Activated CD4-positive, alpha-beta T cell treated with anti-CD3 and anti-CD28 coated beads for 36 hours (primary cell): ENCODE measurements around the gene HEPH. TPM values are rescaled to one million over a fixed set of nuclear protein-coding genes. Genes with fewer than 3 reads are reported as not detected.
"Not testable (repeated sequence)": the region's sequence is repeated elsewhere in the genome, so short reads cannot be mapped to it uniquely, and the experiment has no call there.

ENCODE experiments used
- ATAC-seq: fragments of 200-7000 bp; cut with Tn5 transposase; one replicate; pipeline ENCODE4 v1.10.0; 2021; ENCODE audit warnings: mild to moderate bottlenecking, moderate library complexity
- CTCF ChIA-PET: fragments of 350-600 bp; sonication (Branson Sonifier 250); formaldehyde crosslinking; loops from one replicate; lab custom pipeline; 2021; ENCODE audit warnings: antibody characterized with exemption; lab: Charles Lee
- POLR2A ChIA-PET: fragments of 350-600 bp; sonication (Branson Sonifier 250); formaldehyde crosslinking; loops from one replicate; lab custom pipeline; 2021; ENCODE audit warnings: antibody characterized with exemption, inconsistent platforms; lab: Charles Lee
- DNase-seq: peaks from one replicate; pipeline ENCODE4 v3.0.0-alpha.2; 2020
- H3K27ac Mint-ChIP-seq: one replicate; pipeline ENCODE4 v1.8.0; 2021; ENCODE audit warnings: mixed read lengths
- H3K27me3 Mint-ChIP-seq: one replicate; pipeline ENCODE4 v1.8.0; 2021; ENCODE audit warnings: mixed read lengths
- H3K36me3 Mint-ChIP-seq: one replicate; pipeline ENCODE4 v1.8.0; 2021; ENCODE audit warnings: low read depth, mixed read lengths
- H3K4me1 Mint-ChIP-seq: one replicate; pipeline ENCODE4 v1.8.0; 2021; ENCODE audit warnings: mixed read lengths
- H3K4me3 Mint-ChIP-seq: one replicate; pipeline ENCODE4 v1.8.0; 2021; ENCODE audit warnings: mild to moderate bottlenecking, moderate library complexity, mixed read lengths
- H3K9me3 Mint-ChIP-seq: one replicate; pipeline ENCODE4 v1.8.0; 2021; ENCODE audit warnings: low read depth, mixed read lengths
- intact Hi-C, 2 experiments: fragments of 100-400 bp; cut with DNase I in 1 of 2; cut with micrococcal nuclease in 1 of 2; formaldehyde crosslinking; loops; one replicate each; pipeline versions ENCODE4 v1.14.2 to v1.15.1; 2022 to 2024; cut with DNase I, micrococcal nuclease
- total RNA-seq, 2 experiments: library from RNA; stranded (reverse); gene quantifications; one replicate each; pipeline ENCODE4 v1.2.3, GENCODE V29; 2021

HEPH gene, protein sequence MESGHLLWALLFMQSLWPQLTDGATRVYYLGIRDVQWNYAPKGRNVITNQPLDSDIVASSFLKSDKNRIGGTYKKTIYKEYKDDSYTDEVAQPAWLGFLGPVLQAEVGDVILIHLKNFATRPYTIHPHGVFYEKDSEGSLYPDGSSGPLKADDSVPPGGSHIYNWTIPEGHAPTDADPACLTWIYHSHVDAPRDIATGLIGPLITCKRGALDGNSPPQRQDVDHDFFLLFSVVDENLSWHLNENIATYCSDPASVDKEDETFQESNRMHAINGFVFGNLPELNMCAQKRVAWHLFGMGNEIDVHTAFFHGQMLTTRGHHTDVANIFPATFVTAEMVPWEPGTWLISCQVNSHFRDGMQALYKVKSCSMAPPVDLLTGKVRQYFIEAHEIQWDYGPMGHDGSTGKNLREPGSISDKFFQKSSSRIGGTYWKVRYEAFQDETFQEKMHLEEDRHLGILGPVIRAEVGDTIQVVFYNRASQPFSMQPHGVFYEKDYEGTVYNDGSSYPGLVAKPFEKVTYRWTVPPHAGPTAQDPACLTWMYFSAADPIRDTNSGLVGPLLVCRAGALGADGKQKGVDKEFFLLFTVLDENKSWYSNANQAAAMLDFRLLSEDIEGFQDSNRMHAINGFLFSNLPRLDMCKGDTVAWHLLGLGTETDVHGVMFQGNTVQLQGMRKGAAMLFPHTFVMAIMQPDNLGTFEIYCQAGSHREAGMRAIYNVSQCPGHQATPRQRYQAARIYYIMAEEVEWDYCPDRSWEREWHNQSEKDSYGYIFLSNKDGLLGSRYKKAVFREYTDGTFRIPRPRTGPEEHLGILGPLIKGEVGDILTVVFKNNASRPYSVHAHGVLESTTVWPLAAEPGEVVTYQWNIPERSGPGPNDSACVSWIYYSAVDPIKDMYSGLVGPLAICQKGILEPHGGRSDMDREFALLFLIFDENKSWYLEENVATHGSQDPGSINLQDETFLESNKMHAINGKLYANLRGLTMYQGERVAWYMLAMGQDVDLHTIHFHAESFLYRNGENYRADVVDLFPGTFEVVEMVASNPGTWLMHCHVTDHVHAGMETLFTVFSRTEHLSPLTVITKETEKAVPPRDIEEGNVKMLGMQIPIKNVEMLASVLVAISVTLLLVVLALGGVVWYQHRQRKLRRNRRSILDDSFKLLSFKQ
- not detected for total RNA-seq

DNA sequence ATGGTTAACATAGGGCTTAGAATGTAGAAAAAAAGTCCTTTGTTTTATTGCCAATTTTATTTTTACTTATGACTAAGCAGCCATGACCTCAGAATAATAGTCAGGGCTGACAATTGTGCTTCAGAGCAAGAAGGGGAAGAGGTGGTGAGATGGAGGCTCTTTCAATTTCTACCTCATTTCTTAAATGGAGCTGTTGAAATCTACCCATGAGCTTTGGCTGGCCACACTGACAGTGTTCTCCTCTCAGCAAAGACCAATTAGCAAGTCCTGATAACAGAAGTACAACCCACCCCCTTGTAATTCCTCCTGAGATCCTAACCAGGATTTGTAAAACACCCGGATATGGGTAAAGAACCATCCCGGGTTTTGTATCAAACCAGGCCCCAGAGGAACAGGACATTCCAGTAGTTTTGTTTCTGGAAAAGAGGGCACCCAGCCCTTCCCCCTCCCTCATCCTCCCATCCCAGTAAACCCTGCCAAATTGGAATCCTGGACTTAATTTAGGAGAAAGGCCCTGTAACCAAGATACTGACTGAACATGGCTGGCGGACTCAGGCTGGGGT, at the start of gene HEPH:
TSS of gene HEPH (plus strand) at position 399 of the 563 bp plus-strand sequence. CDS start 6,324 bp downstream, outside the sequence.
- no peak within 1 kb of the TSS for H3K4me3 Mint-ChIP-seq
- no peaks in the 10 kb centered on the region for H3K27me3 Mint-ChIP-seq
- CTCF ChIA-PET = no interaction called here
- H3K27ac Mint-ChIP-seq = no peak within 1 kb of the TSS
- intact Hi-C loops = no loop called here
- H3K36me3 Mint-ChIP-seq = no peaks in the 10 kb centered on the region
- no peak for ATAC-seq
- no peak for DNase-seq
- H3K9me3 Mint-ChIP-seq = no peaks in the 10 kb centered on the region
- POLR2A ChIA-PET = no interaction called here
- no peaks in the 10 kb centered on the region for H3K4me1 Mint-ChIP-seq

DNA sequence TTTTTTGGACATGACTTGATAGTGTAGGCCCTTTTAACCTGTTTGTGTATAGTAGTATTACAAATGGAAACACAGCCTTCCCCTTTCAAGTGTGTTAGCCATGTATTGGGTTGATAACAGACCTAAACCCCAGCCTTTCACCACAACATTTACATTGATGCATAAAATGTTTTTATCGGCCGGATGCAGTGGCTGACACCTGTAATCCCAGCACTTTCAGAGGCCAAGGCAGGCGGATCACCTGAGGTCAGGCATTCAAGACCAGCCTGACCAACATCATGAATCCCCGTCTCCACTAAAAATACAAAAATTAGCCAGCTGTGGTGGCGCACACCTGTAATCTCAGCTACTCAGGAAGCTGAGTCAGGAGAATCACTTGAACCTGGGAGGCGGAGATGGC, 45.3 kb upstream of the HEPH start:
- intact Hi-C loops, H3K4me1 Mint-ChIP-seq, H3K4me3 Mint-ChIP-seq, H3K27ac Mint-ChIP-seq, DNase-seq, POLR2A ChIA-PET, H3K9me3 Mint-ChIP-seq, H3K36me3 Mint-ChIP-seq, H3K27me3 Mint-ChIP-seq, ATAC-seq, CTCF ChIA-PET: not testable (repeated sequence)

DNA sequence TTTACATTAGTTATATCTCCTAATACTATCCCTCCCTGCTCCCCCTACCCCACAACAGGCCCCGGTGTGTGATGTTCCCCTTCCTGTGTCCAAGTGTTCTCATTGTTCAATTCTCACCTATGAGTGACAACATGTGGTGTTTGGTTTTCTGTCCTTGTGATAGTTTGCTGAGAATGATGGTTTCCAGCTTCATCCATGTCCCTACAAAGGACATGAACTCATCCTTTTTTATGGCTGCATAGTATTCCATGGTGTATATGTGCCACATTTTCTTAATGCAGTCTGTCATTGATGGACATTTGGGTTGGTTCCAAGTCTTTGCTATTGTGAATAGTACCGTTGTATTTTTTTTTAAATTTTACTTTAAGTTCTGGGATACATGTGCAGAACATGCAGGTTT, 42.7 kb upstream of the HEPH start:
- H3K9me3 Mint-ChIP-seq = peaks cover 10% of the 10 kb centered on the region
- intact Hi-C loops, H3K36me3 Mint-ChIP-seq, CTCF ChIA-PET, DNase-seq, H3K4me3 Mint-ChIP-seq, H3K27me3 Mint-ChIP-seq, H3K4me1 Mint-ChIP-seq, POLR2A ChIA-PET, ATAC-seq, H3K27ac Mint-ChIP-seq: not testable (repeated sequence)

DNA sequence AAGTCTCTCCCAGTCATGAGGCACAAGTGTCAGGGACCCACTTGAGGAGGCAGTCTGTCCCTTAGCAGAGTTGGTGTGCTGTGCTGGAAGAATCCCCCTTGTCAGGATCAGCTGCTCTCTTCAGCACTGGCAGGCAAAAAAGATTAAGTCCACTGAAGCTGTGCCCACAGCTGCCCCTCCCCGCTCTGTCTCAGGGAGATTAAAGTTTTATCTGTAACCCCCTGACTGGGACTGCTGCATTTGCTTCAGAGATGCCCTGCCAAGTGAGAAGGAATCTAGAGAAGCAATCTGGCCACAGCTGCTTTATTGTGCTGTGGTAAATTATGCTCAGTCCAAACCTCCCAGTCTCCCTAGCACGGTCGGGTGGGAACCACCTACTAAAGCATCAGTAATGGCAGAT, 37.4 kb upstream of the HEPH start:
- no peak overlapping the region for H3K4me3 Mint-ChIP-seq
- peaks cover 10% of the 10 kb centered on the region for H3K9me3 Mint-ChIP-seq
- no peaks in the 10 kb centered on the region for H3K36me3 Mint-ChIP-seq
- no peaks in the 10 kb centered on the region for H3K4me1 Mint-ChIP-seq
- intact Hi-C loops = no loop called here
- DNase-seq = no peak
- H3K27me3 Mint-ChIP-seq = no peaks in the 10 kb centered on the region
- H3K27ac Mint-ChIP-seq = no peak overlapping the region
- ATAC-seq = no peak
- POLR2A ChIA-PET = no interaction called here
- CTCF ChIA-PET = no interaction called here

DNA sequence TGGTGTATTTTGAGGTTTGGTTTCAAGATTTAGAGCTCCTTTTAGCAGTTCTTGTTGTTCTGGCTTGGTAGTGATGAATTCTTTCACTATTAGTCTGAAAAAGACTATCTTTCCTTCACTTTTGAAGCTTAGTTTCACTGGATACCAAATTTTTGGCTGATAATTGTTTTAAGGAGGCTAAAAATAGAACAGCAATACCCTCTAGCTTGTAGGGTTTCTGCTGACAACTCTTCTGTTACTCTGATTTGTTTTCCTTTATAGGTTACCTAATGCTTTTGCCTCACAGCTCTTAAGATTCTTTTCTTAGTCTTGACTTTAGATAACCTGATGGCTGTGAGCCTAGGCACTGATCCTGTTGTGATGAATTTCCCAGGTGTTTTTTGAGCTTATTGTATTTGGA, 33.6 kb upstream of the HEPH start:
- Mint-ChIP-seq H3K36me3 (no peaks in the 10 kb centered on the region), H3K27me3 (no peaks in the 10 kb centered on the region), H3K4me3 (no peak overlapping the region), H3K4me1 (no peaks in the 10 kb centered on the region), H3K9me3 (peaks cover 3% of the 10 kb centered on the region), H3K27ac (no peak overlapping the region)
- ATAC-seq = no peak
- DNase-seq = no peak
- ChIA-PET CTCF (no interaction called here), POLR2A (interaction anchor here (0.6 kb wide), 1 partner anchor 10 kb away, joined by 5 read pairs; no protein-coding TSS in a partner anchor)
- intact Hi-C loops = no loop called here

DNA sequence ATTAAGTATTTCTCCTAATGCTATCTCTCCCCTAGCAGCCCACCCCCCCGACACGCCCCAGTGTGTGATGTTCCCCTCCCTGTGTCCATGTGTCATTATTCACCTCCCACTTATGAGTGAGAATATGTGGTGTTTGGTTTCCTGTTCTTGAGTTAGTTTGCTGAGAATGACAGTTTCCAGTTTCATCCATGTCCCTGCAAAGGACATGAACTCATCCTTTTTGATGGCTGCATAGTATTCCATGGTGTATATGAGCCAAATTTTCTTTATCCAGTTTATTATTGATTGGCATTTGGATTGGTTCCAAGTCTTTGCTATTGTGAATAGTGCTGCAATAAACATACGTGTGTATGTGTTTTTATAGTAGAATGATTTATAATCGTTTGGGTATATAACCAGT, 28.8 kb upstream of the HEPH start:
- H3K27ac Mint-ChIP-seq, intact Hi-C loops, H3K4me1 Mint-ChIP-seq, H3K4me3 Mint-ChIP-seq, H3K27me3 Mint-ChIP-seq, CTCF ChIA-PET, H3K9me3 Mint-ChIP-seq, H3K36me3 Mint-ChIP-seq, DNase-seq, ATAC-seq, POLR2A ChIA-PET: not testable (repeated sequence)

DNA sequence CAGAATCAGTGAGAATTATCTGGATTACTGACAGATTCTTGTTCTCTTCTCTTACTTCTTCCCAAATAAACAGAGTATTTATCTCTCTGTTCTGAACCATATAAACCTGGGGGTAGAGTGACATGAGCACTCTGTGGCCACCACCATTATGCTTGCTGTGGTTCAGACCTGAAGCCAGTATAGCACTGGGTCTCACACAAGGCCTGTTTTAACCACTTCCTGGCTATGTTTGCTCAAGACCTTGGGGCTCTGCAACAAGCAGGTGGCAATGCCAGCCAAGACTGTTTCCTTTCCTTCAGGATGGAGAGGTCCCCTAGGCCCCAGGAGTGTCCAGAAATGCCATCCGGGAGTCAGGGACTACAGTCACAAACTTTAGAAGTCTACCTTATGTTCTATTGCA, 21.7 kb upstream of the HEPH start:
- no peak overlapping the region for H3K4me3 Mint-ChIP-seq
- no peaks in the 10 kb centered on the region for H3K9me3 Mint-ChIP-seq
- ATAC-seq (no peak), DNase-seq (no peak)
- ChIA-PET CTCF (interaction anchor here (0.6 kb wide), 1 partner anchor 339 kb away, joined by 3 read pairs; no protein-coding TSS in a partner anchor), POLR2A (no interaction called here)
- no peaks in the 10 kb centered on the region for H3K27me3 Mint-ChIP-seq
- intact Hi-C loops = no loop called here
- H3K36me3 Mint-ChIP-seq = no peaks in the 10 kb centered on the region
- no peaks in the 10 kb centered on the region for H3K4me1 Mint-ChIP-seq
- no peak overlapping the region for H3K27ac Mint-ChIP-seq

DNA sequence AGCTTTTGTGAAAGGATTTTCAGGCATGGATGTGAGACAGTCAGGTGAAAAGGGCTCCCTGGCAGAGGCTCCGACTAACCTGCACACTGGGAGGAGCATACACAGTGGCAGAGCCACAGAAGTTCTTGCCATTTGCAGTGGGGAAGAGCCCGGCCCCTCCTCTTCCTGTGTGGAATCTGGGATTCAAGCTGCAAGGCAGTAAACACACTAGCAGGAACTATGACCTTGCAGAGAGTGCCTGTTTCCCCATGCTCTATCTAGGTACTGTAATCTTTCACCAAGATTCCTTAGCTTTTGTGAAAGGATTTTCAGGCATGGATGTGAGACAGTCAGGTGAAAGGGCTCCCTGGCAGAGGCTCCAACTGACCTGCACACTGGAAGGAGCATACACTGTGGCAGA, 19.8 kb upstream of the HEPH start:
- no peak overlapping the region for H3K27ac Mint-ChIP-seq
- CTCF ChIA-PET = no interaction called here
- POLR2A ChIA-PET = no interaction called here
- DNase-seq (no peak), ATAC-seq (no peak)
- no peak overlapping the region for H3K4me3 Mint-ChIP-seq
- H3K4me1 Mint-ChIP-seq = no peaks in the 10 kb centered on the region
- intact Hi-C loops = no loop called here
- H3K36me3 Mint-ChIP-seq = no peaks in the 10 kb centered on the region
- no peaks in the 10 kb centered on the region for H3K27me3 Mint-ChIP-seq
- no peaks in the 10 kb centered on the region for H3K9me3 Mint-ChIP-seq

DNA sequence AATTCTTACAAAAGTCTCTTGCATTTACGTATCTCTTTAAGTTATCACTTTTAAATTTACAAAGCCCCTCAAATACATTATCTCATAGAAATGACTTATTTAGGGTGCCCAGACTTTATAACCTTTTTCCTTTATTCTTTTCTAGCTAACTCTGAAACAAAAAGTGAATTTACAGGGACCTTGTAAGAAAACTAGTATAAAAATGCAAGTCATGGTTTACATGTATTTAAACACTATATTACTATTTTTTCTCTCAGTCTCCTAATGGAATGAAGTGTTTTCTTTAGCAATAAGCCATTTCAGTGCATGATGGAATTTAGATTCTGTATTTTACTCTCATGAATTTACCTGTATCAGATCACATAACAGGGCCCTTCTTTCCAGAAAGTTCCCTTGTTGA, 14.5 kb upstream of the HEPH start:
- H3K4me1 Mint-ChIP-seq = no peaks in the 10 kb centered on the region
- ChIA-PET POLR2A (no interaction called here), CTCF (no interaction called here)
- H3K9me3 Mint-ChIP-seq = no peaks in the 10 kb centered on the region
- H3K36me3 Mint-ChIP-seq = no peaks in the 10 kb centered on the region
- H3K27ac Mint-ChIP-seq = no peak overlapping the region
- no peaks in the 10 kb centered on the region for H3K27me3 Mint-ChIP-seq
- no peak for DNase-seq
- H3K4me3 Mint-ChIP-seq = no peak overlapping the region
- intact Hi-C loops = no loop called here
- ATAC-seq = no peak

DNA sequence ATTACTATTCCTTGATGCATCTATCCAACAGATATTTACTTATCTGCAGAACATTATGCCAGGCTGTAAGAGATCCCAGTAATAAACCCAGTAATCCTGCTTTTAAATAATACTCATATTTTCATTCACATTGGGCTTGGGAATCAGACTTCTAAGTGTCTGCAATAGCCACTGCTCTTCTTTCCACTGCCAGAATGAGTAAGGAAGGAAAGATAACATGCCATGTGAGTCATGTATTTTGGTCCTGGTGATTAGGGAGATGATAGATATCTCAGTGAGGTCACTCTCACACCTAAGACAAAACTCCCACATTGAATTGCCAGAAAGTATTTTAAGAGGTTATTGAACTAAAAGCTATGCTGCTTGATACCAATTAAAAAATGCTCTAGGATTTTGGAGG, 13.9 kb upstream of the HEPH start:
- DNase-seq (no peak), ATAC-seq (no peak)
- H3K4me3 Mint-ChIP-seq = no peak overlapping the region
- H3K27me3 Mint-ChIP-seq = no peaks in the 10 kb centered on the region
- ChIA-PET POLR2A (no interaction called here), CTCF (no interaction called here)
- intact Hi-C loops = no loop called here
- H3K27ac Mint-ChIP-seq = no peak overlapping the region
- no peaks in the 10 kb centered on the region for H3K36me3 Mint-ChIP-seq
- no peaks in the 10 kb centered on the region for H3K9me3 Mint-ChIP-seq
- no peaks in the 10 kb centered on the region for H3K4me1 Mint-ChIP-seq

DNA sequence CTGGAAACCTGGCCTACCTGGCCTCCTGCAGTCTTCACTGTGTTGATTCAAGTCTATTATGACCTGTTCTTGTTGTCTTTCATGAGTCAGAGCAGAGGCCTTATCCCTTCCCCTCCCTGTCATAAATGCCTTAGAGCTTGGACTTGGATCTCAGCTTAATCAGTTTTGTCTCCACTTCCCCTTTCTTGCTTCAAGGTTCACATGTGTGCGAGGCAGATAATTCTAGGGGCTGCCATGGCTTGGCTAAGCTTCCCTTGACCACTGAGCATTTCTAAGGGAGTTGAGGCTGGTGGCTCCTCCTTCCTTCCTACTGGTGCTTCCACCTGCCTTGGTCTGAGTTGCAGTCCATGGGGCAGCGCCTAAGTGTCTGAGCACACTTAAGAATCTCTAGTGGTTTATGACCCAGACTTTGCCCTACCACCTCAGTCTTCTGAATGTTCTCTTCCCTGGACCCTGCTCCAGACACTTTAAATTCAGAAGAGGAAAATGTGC, 1.7 kb upstream of the HEPH start:
- ChIA-PET CTCF (no interaction called here), POLR2A (no interaction called here)
- Mint-ChIP-seq H3K36me3 (no peaks in the 10 kb centered on the region), H3K4me1 (no peaks in the 10 kb centered on the region), H3K9me3 (no peaks in the 10 kb centered on the region), H3K27me3 (no peaks in the 10 kb centered on the region), H3K4me3 (no peak overlapping the region), H3K27ac (no peak overlapping the region)
- intact Hi-C loops = no loop called here
- ATAC-seq (no peak), DNase-seq (no peak)
